ENCODE data around the gene MICAL2. TPM values are rescaled to one million over a fixed set of nuclear protein-coding genes. Genes with fewer than 3 reads are reported as not detected.

MICAL2 gene
- total RNA-seq, 2 donors from 2014 or later = 1.5 to 1.9 TPM

GRCh38 chr11:12123273-12123672 lies 12.9 kb downstream of the MICAL2 start:
- H3K36me3 Mint-ChIP-seq (ENCODE audit: low read depth) = no peaks in the 10 kb centered on the region
- peaks cover 10% of the 10 kb centered on the region for H3K4me1 Mint-ChIP-seq
- H3K4me3 Mint-ChIP-seq = no peak overlapping the region
- H3K9me3 ChIP-seq (ENCODE audit: control insufficient read depth, low read length) = no peaks in the 10 kb centered on the region
- TF ChIP-seq, protein P1, sequence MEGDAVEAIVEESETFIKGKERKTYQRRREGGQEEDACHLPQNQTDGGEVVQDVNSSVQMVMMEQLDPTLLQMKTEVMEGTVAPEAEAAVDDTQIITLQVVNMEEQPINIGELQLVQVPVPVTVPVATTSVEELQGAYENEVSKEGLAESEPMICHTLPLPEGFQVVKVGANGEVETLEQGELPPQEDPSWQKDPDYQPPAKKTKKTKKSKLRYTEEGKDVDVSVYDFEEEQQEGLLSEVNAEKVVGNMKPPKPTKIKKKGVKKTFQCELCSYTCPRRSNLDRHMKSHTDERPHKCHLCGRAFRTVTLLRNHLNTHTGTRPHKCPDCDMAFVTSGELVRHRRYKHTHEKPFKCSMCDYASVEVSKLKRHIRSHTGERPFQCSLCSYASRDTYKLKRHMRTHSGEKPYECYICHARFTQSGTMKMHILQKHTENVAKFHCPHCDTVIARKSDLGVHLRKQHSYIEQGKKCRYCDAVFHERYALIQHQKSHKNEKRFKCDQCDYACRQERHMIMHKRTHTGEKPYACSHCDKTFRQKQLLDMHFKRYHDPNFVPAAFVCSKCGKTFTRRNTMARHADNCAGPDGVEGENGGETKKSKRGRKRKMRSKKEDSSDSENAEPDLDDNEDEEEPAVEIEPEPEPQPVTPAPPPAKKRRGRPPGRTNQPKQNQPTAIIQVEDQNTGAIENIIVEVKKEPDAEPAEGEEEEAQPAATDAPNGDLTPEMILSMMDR (conservative IDR thresholded peaks at IDR 0.05) = no peak
- WGBS, 2 experiments (ENCODE audit: insufficient coverage in 1 of 2, insufficient read length in 1 of 2) = 64 to 80% methylated on average over 2 to 4 of the region's 4 CpGs
- peaks cover 10% of the 10 kb centered on the region for H3K4me1 ChIP-seq (ENCODE audit: control insufficient read depth, insufficient read depth, low read length)
- H3K36me3 ChIP-seq (ENCODE audit: control insufficient read depth, insufficient read depth, low read length) = no peaks in the 10 kb centered on the region
- H3K4me3 ChIP-seq (ENCODE audit: low read length) = no peak overlapping the region
- no peak overlapping the region for H3K27ac Mint-ChIP-seq
- H3K27me3 Mint-ChIP-seq (ENCODE audit: insufficient read depth) = peaks cover 34% of the 10 kb centered on the region
- no peak overlapping the region for H3K9ac ChIP-seq (ENCODE audit: extremely low read depth, low read length, poor library complexity, severe bottlenecking)
- no peak overlapping the region for H3K27ac ChIP-seq (ENCODE audit: low read depth, low read length)
- H3K27me3 ChIP-seq (ENCODE audit: control insufficient read depth, insufficient read depth, low read length, poor library complexity, severe bottlenecking) = no peaks in the 10 kb centered on the region
- no peak for DNase-seq
- H3K9me3 Mint-ChIP-seq = no peaks in the 10 kb centered on the region

DNA sequence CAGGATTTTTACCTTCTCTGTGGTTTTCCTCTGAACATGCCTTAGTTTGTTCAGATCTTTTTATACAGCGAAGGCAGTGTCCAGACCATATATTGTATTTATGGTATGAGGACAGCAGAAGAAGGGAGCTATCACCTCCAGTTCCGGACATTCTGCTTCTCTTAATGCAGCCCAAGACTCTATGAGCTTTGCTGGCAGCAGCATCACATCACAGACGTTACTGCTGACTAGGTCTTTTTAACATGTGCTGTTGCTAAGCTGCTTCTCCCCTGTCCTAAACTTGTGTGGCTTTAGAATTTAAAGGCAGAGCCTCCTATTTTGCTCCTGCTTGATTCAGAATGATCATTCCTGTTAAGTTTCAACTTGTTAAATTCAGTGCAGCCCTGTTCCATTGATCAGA lies 13.4 kb downstream of the MICAL2 start:
- H3K9ac ChIP-seq (ENCODE audit: extremely low read depth, low read length, poor library complexity, severe bottlenecking) = no peak overlapping the region
- H3K27ac ChIP-seq (ENCODE audit: low read depth, low read length) = no peak overlapping the region
- no peak for DNase-seq
- H3K27me3 ChIP-seq (ENCODE audit: control insufficient read depth, insufficient read depth, low read length, poor library complexity, severe bottlenecking) = no peaks in the 10 kb centered on the region
- TF ChIP-seq, protein P1 (conservative IDR thresholded peaks at IDR 0.05) = no peak
- Mint-ChIP-seq H3K4me1 (peaks cover 10% of the 10 kb centered on the region), H3K4me3 (no peak overlapping the region), H3K27ac (no peak overlapping the region), H3K9me3 (no peaks in the 10 kb centered on the region), H3K27me3 (ENCODE audit: insufficient read depth) (peaks cover 37% of the 10 kb centered on the region), H3K36me3 (ENCODE audit: low read depth) (no peaks in the 10 kb centered on the region)
- peaks cover 10% of the 10 kb centered on the region for H3K4me1 ChIP-seq (ENCODE audit: control insufficient read depth, insufficient read depth, low read length)
- no peak overlapping the region for H3K4me3 ChIP-seq (ENCODE audit: low read length)
- 83 to 86% methylated on average over 2 to 3 of the region's 3 CpGs for WGBS, 2 experiments (ENCODE audit: insufficient coverage in 1 of 2, insufficient read length in 1 of 2)
- H3K36me3 ChIP-seq (ENCODE audit: control insufficient read depth, insufficient read depth, low read length) = no peaks in the 10 kb centered on the region
- no peaks in the 10 kb centered on the region for H3K9me3 ChIP-seq (ENCODE audit: control insufficient read depth, low read length)

GRCh38 chr11:12124306-12124705 lies 13.9 kb downstream of the MICAL2 start:
- Mint-ChIP-seq H3K36me3 (ENCODE audit: low read depth) (no peaks in the 10 kb centered on the region), H3K27me3 (ENCODE audit: insufficient read depth) (peaks cover 37% of the 10 kb centered on the region), H3K27ac (no peak overlapping the region), H3K9me3 (no peaks in the 10 kb centered on the region), H3K4me3 (no peak overlapping the region), H3K4me1 (peaks cover 10% of the 10 kb centered on the region)
- TF ChIP-seq, protein P1 (conservative IDR thresholded peaks at IDR 0.05) = no peak
- H3K27ac ChIP-seq (ENCODE audit: low read depth, low read length) = no peak overlapping the region
- no peaks in the 10 kb centered on the region for H3K36me3 ChIP-seq (ENCODE audit: control insufficient read depth, insufficient read depth, low read length)
- H3K4me1 ChIP-seq (ENCODE audit: control insufficient read depth, insufficient read depth, low read length) = peaks cover 10% of the 10 kb centered on the region
- H3K9ac ChIP-seq (ENCODE audit: extremely low read depth, low read length, poor library complexity, severe bottlenecking) = no peak overlapping the region
- H3K27me3 ChIP-seq (ENCODE audit: control insufficient read depth, insufficient read depth, low read length, poor library complexity, severe bottlenecking) = no peaks in the 10 kb centered on the region
- DNase-seq = no peak
- H3K4me3 ChIP-seq (ENCODE audit: low read length) = no peak overlapping the region
- no peaks in the 10 kb centered on the region for H3K9me3 ChIP-seq (ENCODE audit: control insufficient read depth, low read length)
- WGBS, 2 experiments (ENCODE audit: insufficient coverage in 1 of 2, insufficient read length in 1 of 2) = 90% methylated on average over 8 to 9 of the region's 9 CpGs
